ENCODE results near the gene FMN1. TPM values are rescaled to one million over a fixed set of nuclear protein-coding genes. Genes with fewer than 3 reads are reported as not detected.

The FMN1 gene
- total RNA-seq, 1 donor from 2014 or later = 4.3 TPM

- DNase-seq (ENCODE audit: low read depth) = no peak
- no peak for TF ChIP-seq CTCF (conservative IDR thresholded peaks at IDR 0.05; ENCODE audit: low read depth, low read length)
- H3K4me3 ChIP-seq (ENCODE audit: low read depth, low read length) = no peak overlapping the region
These were observed 86.0 kb downstream of the FMN1 start for GRCh38 chr15:33108518-33108917.

GRCh38 chr15:33107950-33108349 lies 86.6 kb downstream of the FMN1 start:
- TF ChIP-seq CTCF (conservative IDR thresholded peaks at IDR 0.05; ENCODE audit: low read depth, low read length) = no peak
- H3K4me3 ChIP-seq (ENCODE audit: low read depth, low read length) = no peak overlapping the region
- DNase-seq (ENCODE audit: low read depth) = no peak

GRCh38 chr15:33104212-33104611 lies 90.3 kb downstream of the FMN1 start:
- no peak overlapping the region for H3K4me3 ChIP-seq (ENCODE audit: low read depth, low read length)
- DNase-seq (ENCODE audit: low read depth) = no peak
- no peak for TF ChIP-seq CTCF (conservative IDR thresholded peaks at IDR 0.05; ENCODE audit: low read depth, low read length)

GRCh38 chr15:33101036-33101435 lies 93.5 kb downstream of the FMN1 start:
- no peak for DNase-seq (ENCODE audit: low read depth)
- TF ChIP-seq CTCF (conservative IDR thresholded peaks at IDR 0.05; ENCODE audit: low read depth, low read length) = no peak
- H3K4me3 ChIP-seq (ENCODE audit: low read depth, low read length) = no peak overlapping the region

GRCh38 chr15:33100314-33100713 lies 94.2 kb downstream of the FMN1 start:
- TF ChIP-seq CTCF (conservative IDR thresholded peaks at IDR 0.05; ENCODE audit: low read depth, low read length) = no peak
- no peak overlapping the region for H3K4me3 ChIP-seq (ENCODE audit: low read depth, low read length)
- DNase-seq (ENCODE audit: low read depth) = no peak

- DNase-seq (ENCODE audit: low read depth) = no peak
- H3K4me3 ChIP-seq (ENCODE audit: low read depth, low read length) = no peak overlapping the region
- no peak for TF ChIP-seq CTCF (conservative IDR thresholded peaks at IDR 0.05; ENCODE audit: low read depth, low read length)
These were observed 94.8 kb downstream of the FMN1 start for GRCh38 chr15:33099739-33100138.

GRCh38 chr15:33099213-33099612 lies 95.3 kb downstream of the FMN1 start:
- no peak overlapping the region for H3K4me3 ChIP-seq (ENCODE audit: low read depth, low read length)
- DNase-seq (ENCODE audit: low read depth) = no peak
- no peak for TF ChIP-seq CTCF (conservative IDR thresholded peaks at IDR 0.05; ENCODE audit: low read depth, low read length)
